Activated T-helper 1 cell treated with anti-CD3 and anti-CD28 coated beads, Interleukin-12 subunit alpha, Interleukin-12 subunit beta, Interleukin-2, Interleukin-4 antibody, amounts not matched to agents 30 ng/mL and 10 ng/mL and 1 ng/mL, durations not matched to agents 14 hours and 24 hours and 36 hours (primary cell): ENCODE results near the gene MARVELD1. TPM values are rescaled to one million over a fixed set of nuclear protein-coding genes. Genes with fewer than 3 reads are reported as not detected.
A peak's percentile ranks its signal among the peaks of the same experiment; 100 is the strongest.

Experiments used
- DNase-seq: peaks from one replicate; pipeline ENCODE4 v3.0.0; 2021; ENCODE audit warnings: low spot score
- H3K27ac Mint-ChIP-seq: one replicate; pipeline ENCODE4 v1.8.0; 2021; ENCODE audit warnings: mild to moderate bottlenecking, mixed read lengths
- H3K27me3 Mint-ChIP-seq: one replicate; pipeline ENCODE4 v1.8.0; 2022; ENCODE audit warnings: mild to moderate bottlenecking, moderate library complexity, mixed read lengths; ENCODE audit not compliant: insufficient read depth
- H3K36me3 Mint-ChIP-seq: one replicate; pipeline ENCODE4 v1.8.0; 2021; ENCODE audit warnings: low read depth, mixed read lengths
- H3K4me1 Mint-ChIP-seq: one replicate; pipeline ENCODE4 v1.8.0; 2021; ENCODE audit warnings: low read depth, mixed read lengths
- H3K4me3 Mint-ChIP-seq: one replicate; pipeline ENCODE4 v1.8.0; 2021; ENCODE audit warnings: mild to moderate bottlenecking, moderate library complexity, mixed read lengths
- H3K9me3 Mint-ChIP-seq: one replicate; pipeline ENCODE4 v1.8.0; 2021; ENCODE audit warnings: mixed read lengths
- intact Hi-C: fragments of 100-400 bp; cut with micrococcal nuclease; formaldehyde crosslinking; loops from one replicate; pipeline ENCODE4 v1.15.1; 2024
- total RNA-seq: library from RNA; stranded (reverse); gene quantifications from 2 replicates; pipeline ENCODE4 v1.2.3, GENCODE V29; 2022

Gene MARVELD1
- total RNA-seq, 1 donor from 2014 or later: 3.4 TPM

DNA sequence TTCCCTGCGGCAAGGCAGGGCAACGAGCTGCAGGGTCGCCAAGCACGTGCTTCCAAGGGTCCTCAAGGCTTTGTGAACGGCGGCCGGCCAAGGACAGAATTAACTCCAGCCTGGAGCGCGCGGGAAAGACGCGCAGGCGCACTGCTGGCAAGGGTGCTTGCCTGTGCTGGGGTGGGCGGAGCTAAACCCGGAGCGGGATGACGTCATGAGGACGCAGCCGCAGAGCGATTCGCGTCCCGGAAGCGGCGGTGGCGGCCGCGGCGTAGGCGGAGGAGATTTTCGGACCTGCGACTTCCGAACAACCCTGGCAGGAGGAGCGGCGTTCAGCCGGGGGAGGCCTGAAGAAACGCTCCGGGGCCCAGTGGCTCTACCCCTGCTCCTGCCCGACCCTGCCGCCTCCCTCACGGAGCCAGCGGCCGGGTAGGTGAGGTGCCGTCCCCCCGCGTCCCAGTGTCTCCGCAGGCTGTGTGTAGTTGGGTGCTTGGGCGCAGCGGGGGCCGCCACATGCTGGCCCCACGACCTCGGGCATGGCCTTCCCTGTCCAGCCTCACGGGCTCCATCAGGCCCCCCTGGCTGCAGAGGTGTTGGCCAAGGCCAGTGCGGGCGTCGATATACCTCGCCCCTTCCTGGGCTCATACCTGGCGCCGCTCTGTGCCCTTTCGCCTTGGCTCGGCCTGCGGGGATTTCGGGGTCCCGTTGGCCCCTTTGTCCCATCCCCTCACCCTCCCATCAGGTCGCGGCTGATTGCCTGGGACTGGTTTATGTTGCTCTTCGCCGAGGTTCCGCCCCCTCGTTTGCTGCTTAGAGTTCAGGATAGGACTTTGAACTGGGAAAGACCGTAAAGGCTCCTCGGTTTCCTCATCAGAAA, 23.6 kb downstream of the MARVELD1 start, which contains the start of gene ZFYVE27:
Gene ZFYVE27, plus strand, starts transcription at position 227 of the 868 bp plus-strand sequence. CDS start 1,350 bp downstream, outside the sequence.
- Mint-ChIP-seq H3K4me3 (peak within 1 kb of the TSS; percentile 93), H3K9me3 (no peaks in the 10 kb centered on the region), H3K27me3 (peaks cover 2% of the 10 kb centered on the region), H3K4me1 (peaks cover 44% of the 10 kb centered on the region), H3K36me3 (peaks cover 29% of the 10 kb centered on the region), H3K27ac (peak within 1 kb of the TSS; percentile 100)
- intact Hi-C loops: loop anchor here (1.0 to 5.0 kb wide), 9 partner anchors 23 to 905 kb away; partner anchors contain the start of genes AVPI1, LCOR, MMS19 and PI4K2A
- DNase-seq: peak; percentile 95

DNA sequence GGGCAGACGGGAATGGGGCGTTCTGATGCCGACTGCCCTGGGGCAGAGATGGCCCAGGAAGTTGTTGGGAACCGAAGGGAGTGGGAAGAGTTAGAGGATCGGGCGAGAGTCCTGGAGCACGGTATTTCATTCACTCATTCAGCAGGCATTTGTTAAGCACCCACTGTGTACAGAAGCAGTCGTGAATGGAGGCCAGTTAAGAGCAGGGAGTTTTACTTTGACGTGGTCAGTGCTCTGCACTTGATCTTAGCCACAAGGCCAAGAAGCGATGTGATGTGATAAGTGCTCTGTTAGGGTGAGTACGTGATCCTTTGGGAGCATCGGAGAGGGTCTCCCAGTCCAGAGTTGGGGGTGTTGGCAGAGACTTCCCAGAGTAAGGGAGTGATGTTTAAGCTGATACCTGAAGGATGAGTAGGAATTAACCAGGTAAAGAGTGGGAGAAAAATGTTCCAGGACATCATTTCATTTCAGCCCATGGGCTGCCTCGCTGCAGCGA, 24.3 kb downstream of the MARVELD1 start:
- Mint-ChIP-seq H3K27me3 (peaks cover 2% of the 10 kb centered on the region), H3K9me3 (no peaks in the 10 kb centered on the region), H3K27ac (peak overlapping the region; percentile 100), H3K4me1 (peaks cover 44% of the 10 kb centered on the region), H3K4me3 (peak overlapping the region; percentile 93), H3K36me3 (peaks cover 32% of the 10 kb centered on the region)
- intact Hi-C loops: loop anchor here (1.0 to 5.0 kb wide), 9 partner anchors 24 to 906 kb away; partner anchors contain the start of genes AVPI1, LCOR, MMS19 and PI4K2A
- no peak for DNase-seq

DNA sequence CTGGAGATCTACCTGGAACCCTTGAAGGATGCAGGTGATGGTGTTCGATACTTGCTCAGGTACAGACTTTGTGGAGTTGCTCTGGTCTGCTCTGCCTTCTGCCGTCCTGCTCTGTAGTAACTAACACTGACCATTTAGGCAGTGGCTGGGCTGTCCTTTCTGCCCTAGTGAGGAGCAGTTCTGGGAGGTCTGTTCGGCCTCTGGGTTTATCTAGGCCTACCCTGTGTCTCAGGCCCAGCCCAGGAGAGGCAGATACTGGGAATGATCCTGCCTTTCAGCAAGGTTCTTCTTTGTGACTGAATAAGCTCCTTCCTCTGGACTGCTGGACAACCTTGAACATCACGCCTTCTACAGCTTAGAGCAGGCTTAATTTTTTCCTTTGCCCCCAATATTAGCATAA, 25.1 kb downstream of the MARVELD1 start:
- Mint-ChIP-seq H3K27ac (no peak overlapping the region), H3K4me3 (peak overlapping the region; percentile 93), H3K9me3 (no peaks in the 10 kb centered on the region), H3K36me3 (peaks cover 34% of the 10 kb centered on the region), H3K27me3 (peaks cover 2% of the 10 kb centered on the region), H3K4me1 (peaks cover 44% of the 10 kb centered on the region)
- DNase-seq: no peak
- intact Hi-C loops: loop anchor here (5.0 kb wide), 2 partner anchors 326 to 906 kb away; partner anchors contain the start of gene LCOR

DNA sequence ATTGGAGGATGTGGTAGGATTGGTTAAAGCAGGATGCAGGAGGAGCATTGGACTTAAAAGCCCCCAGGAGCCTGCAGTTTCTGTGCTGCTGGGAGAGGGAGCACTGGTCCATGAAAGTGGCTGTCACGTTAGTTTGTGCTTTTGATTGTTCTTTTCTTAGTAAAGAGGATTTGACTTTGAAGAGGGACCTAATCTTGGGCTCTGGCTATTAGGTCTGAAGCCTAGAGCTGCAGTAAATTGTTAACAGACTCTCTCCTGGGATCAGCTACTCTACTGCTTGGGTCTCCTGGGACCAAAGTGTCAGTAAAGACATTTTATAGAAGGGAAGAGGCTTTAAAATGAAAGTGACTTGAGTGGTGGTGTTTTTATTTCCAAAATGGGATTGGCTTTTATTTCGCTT, 27.1 kb downstream of the MARVELD1 start:
- Mint-ChIP-seq H3K4me1 (peaks cover 44% of the 10 kb centered on the region), H3K36me3 (peaks cover 45% of the 10 kb centered on the region), H3K27me3 (peaks cover 2% of the 10 kb centered on the region), H3K27ac (no peak overlapping the region), H3K9me3 (no peaks in the 10 kb centered on the region), H3K4me3 (no peak overlapping the region)
- no peak for DNase-seq
- intact Hi-C loops: no loop called here

DNA sequence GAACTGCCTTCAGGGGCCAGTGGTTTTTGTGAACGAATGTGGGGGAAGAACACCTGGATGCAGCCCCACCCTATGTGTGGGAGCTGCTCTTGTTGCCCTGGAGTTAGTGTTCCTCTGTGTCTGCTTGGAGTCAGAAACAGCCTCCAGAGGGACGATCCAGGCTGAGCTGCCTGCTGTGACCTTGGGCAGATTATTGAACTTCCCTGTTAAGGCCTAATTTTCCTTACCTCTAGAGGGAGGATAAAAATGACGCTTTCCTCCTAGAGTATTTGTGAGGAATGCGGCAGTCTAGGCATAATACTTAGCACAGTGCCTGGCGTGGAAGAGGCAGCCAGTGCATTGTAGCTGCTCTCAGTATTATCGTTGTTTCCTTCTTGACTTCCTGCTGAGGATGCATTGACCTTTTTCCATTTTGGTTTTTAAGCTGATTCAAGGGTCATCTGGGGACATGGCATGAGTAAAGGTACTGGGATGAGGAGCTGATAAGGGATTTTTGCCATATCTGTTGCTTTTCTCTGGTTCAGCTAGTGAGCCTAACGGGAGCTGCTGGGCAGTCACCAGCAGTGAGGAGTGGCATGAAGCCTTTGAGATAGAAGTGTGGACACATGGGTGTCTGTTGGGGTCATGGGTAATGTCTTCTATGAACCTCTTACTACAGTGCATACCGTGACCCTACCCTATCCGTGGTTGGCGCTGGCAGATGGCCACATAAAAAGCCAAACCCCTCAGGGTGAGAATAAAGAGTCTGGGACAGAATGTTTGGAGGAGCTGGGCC, 29.8 kb downstream of the MARVELD1 start:
- no peak for DNase-seq
- Mint-ChIP-seq H3K4me3 (no peak overlapping the region), H3K4me1 (peaks cover 21% of the 10 kb centered on the region), H3K27me3 (no peaks in the 10 kb centered on the region), H3K27ac (no peak overlapping the region), H3K9me3 (no peaks in the 10 kb centered on the region), H3K36me3 (peaks cover 44% of the 10 kb centered on the region)
- intact Hi-C loops: no loop called here

DNA sequence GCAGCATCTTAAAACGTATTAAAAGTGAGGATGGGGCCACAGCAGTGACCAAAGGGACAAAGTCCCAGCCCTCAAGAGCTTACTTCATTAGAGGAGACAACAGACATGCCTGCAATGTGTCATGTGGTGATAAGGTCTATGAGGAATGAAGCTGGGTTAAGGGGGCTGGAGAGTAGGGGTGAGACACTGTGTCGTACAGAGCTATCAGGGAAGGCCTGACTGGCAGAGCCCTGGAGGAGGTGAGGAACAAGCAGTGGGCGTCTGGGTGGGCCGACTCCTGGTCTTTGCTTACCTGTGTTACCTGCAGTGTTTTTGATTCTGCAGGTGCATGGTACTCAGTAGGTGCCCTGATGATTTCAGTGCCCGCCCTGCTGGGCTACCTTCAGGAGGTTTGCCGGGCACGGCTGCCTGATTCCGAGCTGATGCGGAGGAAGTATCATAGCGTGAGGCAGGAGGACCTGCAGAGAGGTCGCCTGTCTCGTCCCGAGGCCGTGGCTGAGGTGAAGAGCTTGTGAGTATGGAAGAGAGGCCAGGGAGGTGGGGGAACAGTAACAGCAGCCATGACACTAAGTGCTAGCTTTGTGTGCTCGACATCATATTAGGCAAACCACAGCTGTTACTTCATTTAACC, 31.0 kb downstream of the MARVELD1 start:
- Mint-ChIP-seq H3K36me3 (peaks cover 46% of the 10 kb centered on the region), H3K27ac (no peak overlapping the region), H3K4me3 (no peak overlapping the region), H3K9me3 (no peaks in the 10 kb centered on the region), H3K27me3 (no peaks in the 10 kb centered on the region), H3K4me1 (peaks cover 17% of the 10 kb centered on the region)
- intact Hi-C loops: no loop called here
- DNase-seq: no peak

DNA sequence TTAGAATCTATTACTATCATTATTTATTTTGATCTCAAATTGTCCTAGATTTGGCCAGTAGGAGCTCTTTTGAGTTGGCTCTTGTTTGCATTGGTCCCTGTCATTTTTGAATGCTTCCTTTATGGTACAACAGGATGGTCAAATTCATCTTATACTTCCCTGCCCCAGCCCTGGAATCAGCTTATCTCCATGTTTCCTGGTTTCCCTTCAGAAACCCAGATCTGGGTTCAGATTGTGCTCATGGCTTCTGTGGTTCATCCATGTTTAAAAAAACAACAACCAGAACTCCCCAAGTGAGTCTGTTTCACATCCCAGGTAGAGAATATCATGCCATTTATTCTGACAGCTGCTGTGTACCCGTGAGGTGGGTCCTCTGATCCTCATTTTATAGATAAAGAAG, 34.0 kb downstream of the MARVELD1 start:
- no peaks in the 10 kb centered on the region for H3K9me3 Mint-ChIP-seq
- H3K4me1 Mint-ChIP-seq: no peaks in the 10 kb centered on the region
- H3K4me3 Mint-ChIP-seq: no peak overlapping the region
- no peaks in the 10 kb centered on the region for H3K27me3 Mint-ChIP-seq
- H3K36me3 Mint-ChIP-seq: peaks cover 33% of the 10 kb centered on the region
- no peak for DNase-seq
- intact Hi-C loops: no loop called here
- H3K27ac Mint-ChIP-seq: no peak overlapping the region

DNA sequence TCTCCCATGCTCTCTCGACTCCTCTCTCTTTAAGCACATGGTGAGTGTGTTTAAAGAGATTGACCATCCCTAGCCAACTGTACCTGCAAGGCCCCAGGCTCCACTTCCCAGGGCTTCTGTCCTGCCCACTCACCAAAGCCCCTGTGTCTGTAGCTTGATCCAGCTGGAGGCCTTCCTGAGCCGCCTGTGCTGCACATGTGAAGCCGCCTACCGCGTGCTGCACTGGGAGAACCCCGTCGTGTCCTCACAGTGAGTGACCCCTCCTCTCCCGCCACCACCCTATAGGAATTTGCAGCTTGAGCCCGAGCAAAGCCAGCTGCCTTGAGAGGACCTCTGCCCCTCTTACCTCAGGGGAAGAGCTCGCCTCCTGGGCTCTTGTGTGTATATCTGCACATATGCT, 34.6 kb downstream of the MARVELD1 start:
- intact Hi-C loops: no loop called here
- DNase-seq: no peak
- Mint-ChIP-seq H3K4me3 (no peak overlapping the region), H3K27ac (no peak overlapping the region), H3K36me3 (peaks cover 30% of the 10 kb centered on the region), H3K9me3 (no peaks in the 10 kb centered on the region), H3K27me3 (no peaks in the 10 kb centered on the region), H3K4me1 (no peaks in the 10 kb centered on the region)

DNA sequence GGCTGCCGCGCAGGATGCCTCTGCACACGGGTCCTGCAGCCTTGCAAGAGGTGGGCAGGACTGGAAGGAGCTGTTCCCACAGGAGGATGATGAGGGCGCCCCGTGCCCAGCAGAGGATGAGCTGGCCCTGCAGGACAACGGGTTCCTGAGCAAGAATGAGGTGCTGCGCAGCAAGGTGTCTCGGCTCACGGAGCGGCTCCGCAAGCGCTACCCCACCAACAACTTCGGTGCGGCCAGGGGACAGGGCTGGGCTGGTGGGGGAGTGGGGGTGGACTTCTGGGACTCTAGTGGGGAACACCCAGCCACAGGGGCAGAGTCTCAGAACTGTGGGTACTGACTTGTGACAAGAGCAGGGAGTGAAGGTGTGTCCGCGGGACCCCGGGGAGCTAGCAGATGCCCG, 39.4 kb downstream of the MARVELD1 start:
- no peaks in the 10 kb centered on the region for H3K4me1 Mint-ChIP-seq
- peaks cover 33% of the 10 kb centered on the region for H3K36me3 Mint-ChIP-seq
- no peak for DNase-seq
- H3K27ac Mint-ChIP-seq: no peak overlapping the region
- H3K27me3 Mint-ChIP-seq: no peaks in the 10 kb centered on the region
- no peak overlapping the region for H3K4me3 Mint-ChIP-seq
- intact Hi-C loops: no loop called here
- H3K9me3 Mint-ChIP-seq: no peaks in the 10 kb centered on the region

DNA sequence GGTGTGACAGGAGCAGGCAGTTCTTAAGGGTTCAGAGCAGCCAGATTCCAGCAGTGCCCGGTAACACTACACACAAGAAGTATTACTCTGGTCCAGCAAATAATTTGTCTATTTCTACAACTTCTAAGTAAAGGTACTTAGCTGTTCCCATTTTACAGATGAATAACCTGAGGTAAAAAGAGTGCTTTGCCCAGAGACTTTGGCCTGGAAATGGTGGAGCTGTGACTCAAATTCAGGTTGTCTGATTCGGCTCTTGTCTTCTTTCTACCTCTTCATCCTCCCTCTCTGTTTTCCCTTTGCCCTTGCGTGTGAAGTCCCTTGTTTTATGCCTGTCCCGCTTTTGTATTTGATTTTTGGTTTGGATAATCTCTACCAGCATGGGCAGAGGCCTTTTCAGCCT, 41.2 kb downstream of the MARVELD1 start:
- DNase-seq: no peak
- Mint-ChIP-seq H3K27me3 (no peaks in the 10 kb centered on the region), H3K27ac (no peak overlapping the region), H3K36me3 (peaks cover 32% of the 10 kb centered on the region), H3K9me3 (no peaks in the 10 kb centered on the region), H3K4me1 (no peaks in the 10 kb centered on the region), H3K4me3 (no peak overlapping the region)
- intact Hi-C loops: no loop called here

DNA sequence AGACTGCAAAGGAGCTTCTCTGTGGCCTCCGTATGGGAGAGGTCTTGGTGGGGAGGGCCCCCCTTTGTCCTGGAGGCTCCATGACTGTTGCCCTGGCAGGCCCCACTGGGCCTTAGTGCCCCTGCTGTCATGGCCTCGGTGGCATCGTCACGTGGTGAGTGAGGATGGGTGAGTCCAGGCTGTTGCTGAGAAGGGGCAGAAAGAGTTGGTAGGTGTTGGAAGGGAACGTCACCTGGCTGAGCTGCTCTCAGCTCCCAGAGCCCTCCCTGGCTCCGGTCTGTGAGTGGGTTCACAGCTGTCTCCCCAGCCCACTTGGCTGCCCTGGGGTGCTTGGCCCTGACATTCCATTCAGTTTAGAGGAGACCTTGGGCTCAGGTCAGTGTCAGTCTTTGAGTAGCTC, 42.2 kb downstream of the MARVELD1 start:
- H3K36me3 Mint-ChIP-seq: peaks cover 32% of the 10 kb centered on the region
- H3K27ac Mint-ChIP-seq: no peak overlapping the region
- DNase-seq: no peak
- no peaks in the 10 kb centered on the region for H3K27me3 Mint-ChIP-seq
- H3K4me1 Mint-ChIP-seq: no peaks in the 10 kb centered on the region
- H3K9me3 Mint-ChIP-seq: no peaks in the 10 kb centered on the region
- intact Hi-C loops: no loop called here
- H3K4me3 Mint-ChIP-seq: no peak overlapping the region

DNA sequence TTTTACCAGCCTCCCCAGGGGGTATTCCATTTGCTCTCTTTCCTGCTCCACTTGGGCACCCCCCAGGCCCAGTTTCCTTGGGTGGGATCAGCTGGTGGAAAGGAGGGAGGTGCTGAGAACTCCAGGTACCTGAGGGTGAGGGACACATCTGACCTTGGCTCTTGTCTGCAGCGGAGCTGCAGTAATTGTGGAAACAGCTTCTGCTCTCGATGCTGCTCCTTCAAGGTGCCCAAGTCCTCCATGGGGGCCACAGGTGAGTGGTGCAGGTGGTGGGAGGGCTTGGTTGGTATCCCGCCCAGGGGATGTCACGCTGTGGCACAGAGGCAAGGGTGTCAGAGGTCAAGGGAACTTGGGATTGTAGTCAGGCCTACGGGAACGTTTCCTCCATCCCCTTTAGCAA, 43.9 kb downstream of the MARVELD1 start:
- H3K9me3 Mint-ChIP-seq: no peaks in the 10 kb centered on the region
- intact Hi-C loops: no loop called here
- H3K4me3 Mint-ChIP-seq: no peak overlapping the region
- H3K27ac Mint-ChIP-seq: peak overlapping the region; percentile 29
- no peak for DNase-seq
- no peaks in the 10 kb centered on the region for H3K4me1 Mint-ChIP-seq
- peaks cover 33% of the 10 kb centered on the region for H3K36me3 Mint-ChIP-seq
- H3K27me3 Mint-ChIP-seq: no peaks in the 10 kb centered on the region
